NB4 (cell line): Measurements from ENCODE around the gene MDFI.

Experiments used
- POLR2A ChIP-seq: IDR thresholded peaks from 2 replicates; pipeline ENCODE4 v1.6.1; 2011; ENCODE audit warnings: mild to moderate bottlenecking; ENCODE audit not compliant: insufficient read length; ENCODE audit errors: extremely low read depth
- TF ChIP-seq, protein P1 (sequence below): IDR thresholded peaks from one replicate; pipeline ENCODE4 v1.5.1; 2012; ENCODE audit warnings: low read depth, low read length

DNA sequence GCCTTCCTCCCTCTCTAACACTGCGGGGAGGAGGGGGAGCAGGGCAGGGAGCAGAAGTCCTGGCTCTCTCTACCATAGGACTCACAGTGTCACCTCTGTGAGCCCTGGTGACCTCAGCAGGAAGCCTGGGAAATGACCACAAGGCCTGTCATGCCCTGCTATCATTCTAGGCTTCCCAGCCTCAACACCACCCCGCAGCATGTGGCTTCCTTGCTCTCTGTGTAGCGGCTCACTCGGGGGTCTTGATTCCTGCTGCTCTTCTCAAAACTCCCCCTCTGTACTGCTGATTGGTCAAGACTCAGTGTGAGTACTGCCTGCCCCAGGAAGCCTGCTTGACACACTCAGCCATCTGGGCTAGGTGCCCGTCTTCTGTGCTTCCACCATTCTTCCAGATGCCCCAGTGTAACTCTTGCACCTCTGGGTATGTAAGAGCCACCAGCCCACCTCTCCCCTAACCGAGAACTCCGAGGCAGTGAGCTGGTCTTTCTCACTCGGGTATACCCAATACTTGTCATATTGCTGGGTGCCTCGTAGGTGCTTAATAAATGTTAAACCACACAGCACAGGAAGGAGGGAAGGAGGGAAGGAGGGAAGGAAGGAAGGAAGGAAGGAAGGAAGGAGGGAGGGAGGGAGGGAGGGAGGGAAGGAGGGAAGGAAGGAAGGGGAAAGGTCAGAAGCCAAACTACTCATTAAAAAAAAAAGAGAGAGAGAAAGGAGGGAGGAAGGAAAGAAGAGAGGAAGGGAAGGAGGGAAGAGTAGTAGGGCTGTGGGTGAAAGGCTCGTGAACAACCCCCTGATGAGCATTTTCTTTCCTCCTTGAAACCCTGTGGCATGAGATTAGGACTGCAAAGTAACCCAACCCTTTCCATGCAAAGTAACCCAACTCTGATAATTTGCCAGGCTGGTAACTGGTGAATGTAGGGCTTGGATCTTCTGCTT lies 5.0 kb downstream of the MDFI start:
- TF ChIP-seq, protein P1, sequence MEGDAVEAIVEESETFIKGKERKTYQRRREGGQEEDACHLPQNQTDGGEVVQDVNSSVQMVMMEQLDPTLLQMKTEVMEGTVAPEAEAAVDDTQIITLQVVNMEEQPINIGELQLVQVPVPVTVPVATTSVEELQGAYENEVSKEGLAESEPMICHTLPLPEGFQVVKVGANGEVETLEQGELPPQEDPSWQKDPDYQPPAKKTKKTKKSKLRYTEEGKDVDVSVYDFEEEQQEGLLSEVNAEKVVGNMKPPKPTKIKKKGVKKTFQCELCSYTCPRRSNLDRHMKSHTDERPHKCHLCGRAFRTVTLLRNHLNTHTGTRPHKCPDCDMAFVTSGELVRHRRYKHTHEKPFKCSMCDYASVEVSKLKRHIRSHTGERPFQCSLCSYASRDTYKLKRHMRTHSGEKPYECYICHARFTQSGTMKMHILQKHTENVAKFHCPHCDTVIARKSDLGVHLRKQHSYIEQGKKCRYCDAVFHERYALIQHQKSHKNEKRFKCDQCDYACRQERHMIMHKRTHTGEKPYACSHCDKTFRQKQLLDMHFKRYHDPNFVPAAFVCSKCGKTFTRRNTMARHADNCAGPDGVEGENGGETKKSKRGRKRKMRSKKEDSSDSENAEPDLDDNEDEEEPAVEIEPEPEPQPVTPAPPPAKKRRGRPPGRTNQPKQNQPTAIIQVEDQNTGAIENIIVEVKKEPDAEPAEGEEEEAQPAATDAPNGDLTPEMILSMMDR: no peak
- no peak for TF ChIP-seq POLR2A
